DOHH2 (cell line): ENCODE data around the gene BIVM.

ENCODE experiments used
- EZH2phosphoT487 ChIP-seq: fragments of 200-600 bp; sonication (generic); IDR thresholded peaks from 2 replicates; pipeline ENCODE4 v1.6.1; 2017; ENCODE audit warnings: borderline replicate concordance, mild to moderate bottlenecking, antibody characterized with exemption, low read length, moderate library complexity, mixed read lengths
- TF ChIP-seq, protein P1 (sequence below): fragments of 200-600 bp; sonication (generic); IDR thresholded peaks from one replicate; pipeline ENCODE4 v1.5.1; 2014; ENCODE audit warnings: antibody characterized with exemption, mild to moderate bottlenecking, low read depth, low read length; ENCODE audit not compliant: poor library complexity, severe bottlenecking

DNA sequence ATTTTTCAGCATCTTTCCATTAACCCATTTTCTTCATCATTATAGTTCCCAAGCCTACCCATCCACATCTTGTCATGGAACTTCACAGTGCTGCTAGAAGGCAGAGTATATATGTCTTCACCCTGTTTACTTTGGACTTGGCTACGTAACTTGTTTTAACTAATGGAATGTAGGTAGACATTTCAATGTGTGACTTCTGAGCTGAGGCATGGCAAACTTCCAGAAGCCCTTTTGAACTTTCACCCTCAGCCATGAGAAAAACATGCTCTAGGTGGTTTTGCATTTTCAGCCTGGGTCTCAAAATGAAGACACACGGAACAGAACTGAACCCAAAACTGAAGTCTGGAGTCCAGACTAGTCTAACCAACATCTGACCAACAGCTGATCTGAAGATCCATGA is 28.5 kb upstream of the BIVM start:
- TF ChIP-seq, protein P1, sequence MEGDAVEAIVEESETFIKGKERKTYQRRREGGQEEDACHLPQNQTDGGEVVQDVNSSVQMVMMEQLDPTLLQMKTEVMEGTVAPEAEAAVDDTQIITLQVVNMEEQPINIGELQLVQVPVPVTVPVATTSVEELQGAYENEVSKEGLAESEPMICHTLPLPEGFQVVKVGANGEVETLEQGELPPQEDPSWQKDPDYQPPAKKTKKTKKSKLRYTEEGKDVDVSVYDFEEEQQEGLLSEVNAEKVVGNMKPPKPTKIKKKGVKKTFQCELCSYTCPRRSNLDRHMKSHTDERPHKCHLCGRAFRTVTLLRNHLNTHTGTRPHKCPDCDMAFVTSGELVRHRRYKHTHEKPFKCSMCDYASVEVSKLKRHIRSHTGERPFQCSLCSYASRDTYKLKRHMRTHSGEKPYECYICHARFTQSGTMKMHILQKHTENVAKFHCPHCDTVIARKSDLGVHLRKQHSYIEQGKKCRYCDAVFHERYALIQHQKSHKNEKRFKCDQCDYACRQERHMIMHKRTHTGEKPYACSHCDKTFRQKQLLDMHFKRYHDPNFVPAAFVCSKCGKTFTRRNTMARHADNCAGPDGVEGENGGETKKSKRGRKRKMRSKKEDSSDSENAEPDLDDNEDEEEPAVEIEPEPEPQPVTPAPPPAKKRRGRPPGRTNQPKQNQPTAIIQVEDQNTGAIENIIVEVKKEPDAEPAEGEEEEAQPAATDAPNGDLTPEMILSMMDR = no peak
- TF ChIP-seq EZH2phosphoT487 = no peak
